Measurements from ENCODE around the gene PCDH9.

Gene PCDH9

GRCh38 chr13:66354879-66355751 lies 875.0 kb downstream of the PCDH9 start:
- H3K9me3 ChIP-seq (ENCODE audit: control insufficient read depth, insufficient read depth, low read length), result no peaks in the 10 kb centered on the region
- H3K4me1 ChIP-seq (ENCODE audit: control insufficient read depth, insufficient read depth, low read length), result no peaks in the 10 kb centered on the region
- H3K27ac ChIP-seq (ENCODE audit: low read length), result no peak overlapping the region
- H3K36me3 ChIP-seq (ENCODE audit: control insufficient read depth, insufficient read depth, low read length), result no peaks in the 10 kb centered on the region
- H3K27me3 ChIP-seq (ENCODE audit: control insufficient read depth, insufficient read depth, low read length), result no peaks in the 10 kb centered on the region
- no peak overlapping the region for H3K4me3 ChIP-seq (ENCODE audit: low read length)
- WGBS (ENCODE audit: insufficient coverage, insufficient read length), result no CpG with 5 or more reads among the region's 5 CpGs
- no peak for DNase-seq (ENCODE audit: low read depth, low spot score)

- WGBS (ENCODE audit: insufficient coverage, insufficient read length), result no CpG with 5 or more reads among the region's 2 CpGs
Observed at GRCh38 chr13:66353664-66354063, 876.5 kb downstream of the PCDH9 start.

GRCh38 chr13:66349966-66350365 lies 880.2 kb downstream of the PCDH9 start:
- whole genome bisulfite sequencing (ENCODE audit: insufficient coverage, insufficient read length), result no CpG with 5 or more reads among the region's 2 CpGs
- no peaks in the 10 kb centered on the region for H3K4me1 ChIP-seq (ENCODE audit: control insufficient read depth, insufficient read depth, low read length)
- DNase-seq (ENCODE audit: low read depth, low spot score), result no peak

More at GRCh38 chr13:66353664-66354063, 876.5 kb downstream of the PCDH9 start:
- no peaks in the 10 kb centered on the region for H3K4me1 ChIP-seq (ENCODE audit: control insufficient read depth, insufficient read depth, low read length)
- no peak overlapping the region for H3K27ac ChIP-seq (ENCODE audit: low read length)
- no peak overlapping the region for H3K4me3 ChIP-seq (ENCODE audit: low read length)
- no peak for DNase-seq (ENCODE audit: low read depth, low spot score)
- no peaks in the 10 kb centered on the region for H3K27me3 ChIP-seq (ENCODE audit: control insufficient read depth, insufficient read depth, low read length)
- H3K9me3 ChIP-seq (ENCODE audit: control insufficient read depth, insufficient read depth, low read length), result no peaks in the 10 kb centered on the region
- H3K36me3 ChIP-seq (ENCODE audit: control insufficient read depth, insufficient read depth, low read length), result no peaks in the 10 kb centered on the region

GRCh38 chr13:66348745-66349690 lies 881.1 kb downstream of the PCDH9 start:
- Histone ChIP-seq H3K27ac (ENCODE audit: low read length) (no peak overlapping the region), H3K9me3 (ENCODE audit: control insufficient read depth, insufficient read depth, low read length) (no peaks in the 10 kb centered on the region), H3K4me3 (ENCODE audit: low read length) (no peak overlapping the region), H3K27me3 (ENCODE audit: control insufficient read depth, insufficient read depth, low read length) (no peaks in the 10 kb centered on the region), H3K4me1 (ENCODE audit: control insufficient read depth, insufficient read depth, low read length) (no peaks in the 10 kb centered on the region), H3K36me3 (ENCODE audit: control insufficient read depth, insufficient read depth, low read length) (no peaks in the 10 kb centered on the region)
- no CpG with 5 or more reads among the region's 5 CpGs for WGBS (ENCODE audit: insufficient coverage, insufficient read length)
- DNase-seq (ENCODE audit: low read depth, low spot score), result no peak

More at GRCh38 chr13:66349966-66350365, 880.2 kb downstream of the PCDH9 start:
- Histone ChIP-seq H3K36me3 (ENCODE audit: control insufficient read depth, insufficient read depth, low read length) (no peaks in the 10 kb centered on the region), H3K4me3 (ENCODE audit: low read length) (no peak overlapping the region), H3K27ac (ENCODE audit: low read length) (no peak overlapping the region), H3K27me3 (ENCODE audit: control insufficient read depth, insufficient read depth, low read length) (no peaks in the 10 kb centered on the region), H3K9me3 (ENCODE audit: control insufficient read depth, insufficient read depth, low read length) (no peaks in the 10 kb centered on the region)

- no peaks in the 10 kb centered on the region for H3K4me1 ChIP-seq (ENCODE audit: control insufficient read depth, insufficient read depth, low read length)
- DNase-seq (ENCODE audit: low read depth, low spot score), result no peak
- WGBS (ENCODE audit: insufficient coverage, insufficient read length), result no CpG with 5 or more reads among the region's 4 CpGs
Observed at GRCh38 chr13:66347486-66348117, 882.5 kb downstream of the PCDH9 start.

GRCh38 chr13:66345971-66346370 lies 884.2 kb downstream of the PCDH9 start:
- Histone ChIP-seq H3K27me3 (ENCODE audit: control insufficient read depth, insufficient read depth, low read length) (no peaks in the 10 kb centered on the region), H3K4me1 (ENCODE audit: control insufficient read depth, insufficient read depth, low read length) (no peaks in the 10 kb centered on the region), H3K4me3 (ENCODE audit: low read length) (no peak overlapping the region), H3K9me3 (ENCODE audit: control insufficient read depth, insufficient read depth, low read length) (no peaks in the 10 kb centered on the region), H3K27ac (ENCODE audit: low read length) (no peak overlapping the region), H3K36me3 (ENCODE audit: control insufficient read depth, insufficient read depth, low read length) (no peaks in the 10 kb centered on the region)
- DNase-seq (ENCODE audit: low read depth, low spot score), result no peak
- no CpG with 5 or more reads among the region's 8 CpGs for WGBS (ENCODE audit: insufficient coverage, insufficient read length)

More at GRCh38 chr13:66347486-66348117, 882.5 kb downstream of the PCDH9 start:
- no peak overlapping the region for H3K27ac ChIP-seq (ENCODE audit: low read length)
- H3K9me3 ChIP-seq (ENCODE audit: control insufficient read depth, insufficient read depth, low read length), result no peaks in the 10 kb centered on the region
- H3K36me3 ChIP-seq (ENCODE audit: control insufficient read depth, insufficient read depth, low read length), result no peaks in the 10 kb centered on the region
- no peaks in the 10 kb centered on the region for H3K27me3 ChIP-seq (ENCODE audit: control insufficient read depth, insufficient read depth, low read length)
- H3K4me3 ChIP-seq (ENCODE audit: low read length), result no peak overlapping the region

GRCh38 chr13:66345518-66345810 lies 884.7 kb downstream of the PCDH9 start:
- no peaks in the 10 kb centered on the region for H3K27me3 ChIP-seq (ENCODE audit: control insufficient read depth, insufficient read depth, low read length)
- no peak for DNase-seq (ENCODE audit: low read depth, low spot score)
- H3K36me3 ChIP-seq (ENCODE audit: control insufficient read depth, insufficient read depth, low read length), result no peaks in the 10 kb centered on the region
- H3K27ac ChIP-seq (ENCODE audit: low read length), result no peak overlapping the region
- WGBS (ENCODE audit: insufficient coverage, insufficient read length), result no CpG with 5 or more reads among the region's 6 CpGs
- H3K4me3 ChIP-seq (ENCODE audit: low read length), result no peak overlapping the region
- H3K9me3 ChIP-seq (ENCODE audit: control insufficient read depth, insufficient read depth, low read length), result no peaks in the 10 kb centered on the region
- no peaks in the 10 kb centered on the region for H3K4me1 ChIP-seq (ENCODE audit: control insufficient read depth, insufficient read depth, low read length)

- Histone ChIP-seq H3K4me3 (ENCODE audit: low read length) (no peak overlapping the region), H3K27ac (ENCODE audit: low read length) (no peak overlapping the region), H3K9me3 (ENCODE audit: control insufficient read depth, insufficient read depth, low read length) (no peaks in the 10 kb centered on the region), H3K36me3 (ENCODE audit: control insufficient read depth, insufficient read depth, low read length) (no peaks in the 10 kb centered on the region), H3K4me1 (ENCODE audit: control insufficient read depth, insufficient read depth, low read length) (no peaks in the 10 kb centered on the region), H3K27me3 (ENCODE audit: control insufficient read depth, insufficient read depth, low read length) (no peaks in the 10 kb centered on the region)
- no CpG with 5 or more reads among the region's 4 CpGs for whole genome bisulfite sequencing (ENCODE audit: insufficient coverage, insufficient read length)
- no peak for DNase-seq (ENCODE audit: low read depth, low spot score)
Observed at GRCh38 chr13:66344805-66345517, 885.2 kb downstream of the PCDH9 start.

GRCh38 chr13:66343224-66343828 lies 886.8 kb downstream of the PCDH9 start:
- no peaks in the 10 kb centered on the region for H3K4me1 ChIP-seq (ENCODE audit: control insufficient read depth, insufficient read depth, low read length)
- DNase-seq (ENCODE audit: low read depth, low spot score), result no peak
- no peaks in the 10 kb centered on the region for H3K36me3 ChIP-seq (ENCODE audit: control insufficient read depth, insufficient read depth, low read length)
- no peak overlapping the region for H3K4me3 ChIP-seq (ENCODE audit: low read length)
- no peak overlapping the region for H3K27ac ChIP-seq (ENCODE audit: low read length)
- H3K9me3 ChIP-seq (ENCODE audit: control insufficient read depth, insufficient read depth, low read length), result no peaks in the 10 kb centered on the region
- H3K27me3 ChIP-seq (ENCODE audit: control insufficient read depth, insufficient read depth, low read length), result no peaks in the 10 kb centered on the region
- no CpG with 5 or more reads among the region's 9 CpGs for WGBS (ENCODE audit: insufficient coverage, insufficient read length)

Measured in iPS DF 6.9 (cell line).